Tibial nerve (tissue), 3 donors: ENCODE measurements around the gene ARID5B.

Experiments
- POLR2A ChIP-seq, 2 donors: fragments of 450-650 bp; IDR thresholded peaks; one replicate each; pipeline ENCODE4 v1.6.1; 2017; ENCODE audit warnings: antibody characterized with exemption in 2 of 2, mild to moderate bottlenecking in 2 of 2, moderate library complexity in 2 of 2
- TF ChIP-seq, protein P1 (sequence below), 5 experiments: fragments of 200-600 bp in 3 of 5; fragments of 450-650 bp in 2 of 5; sonication (generic) in 3 of 5; IDR thresholded peaks; one replicate each; pipeline ENCODE4 v1.5.1; 2016 to 2019; ENCODE audit warnings: antibody characterized with exemption in 5 of 5, mild to moderate bottlenecking in 3 of 5, moderate library complexity in 2 of 5

DNA sequence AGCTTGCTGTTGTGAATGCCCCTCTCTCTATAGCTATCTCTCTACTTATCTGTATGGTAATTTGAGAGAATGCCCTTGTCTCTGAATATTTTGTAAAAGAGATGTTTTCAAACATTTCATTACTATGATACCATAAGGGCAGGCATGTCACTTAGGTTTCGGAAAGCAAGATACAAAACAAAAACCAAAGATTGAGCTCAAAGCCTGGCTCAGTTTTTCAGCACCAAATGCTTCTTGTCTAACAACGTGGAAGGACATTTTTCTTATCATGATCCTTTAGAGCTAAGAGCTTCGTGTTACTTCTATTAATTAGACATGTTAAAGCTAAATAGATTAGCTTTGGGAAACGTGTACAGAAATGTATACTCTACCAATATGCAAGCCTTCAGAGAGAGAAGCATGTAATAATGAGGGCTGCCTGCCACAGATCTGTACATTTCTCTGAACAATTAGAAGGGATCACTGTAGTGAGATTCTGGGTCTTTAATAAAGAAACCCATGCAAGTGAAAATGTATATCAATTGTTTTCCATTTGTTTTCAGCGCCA lies 148.9 kb downstream of the ARID5B start:
- TF ChIP-seq, protein P1, sequence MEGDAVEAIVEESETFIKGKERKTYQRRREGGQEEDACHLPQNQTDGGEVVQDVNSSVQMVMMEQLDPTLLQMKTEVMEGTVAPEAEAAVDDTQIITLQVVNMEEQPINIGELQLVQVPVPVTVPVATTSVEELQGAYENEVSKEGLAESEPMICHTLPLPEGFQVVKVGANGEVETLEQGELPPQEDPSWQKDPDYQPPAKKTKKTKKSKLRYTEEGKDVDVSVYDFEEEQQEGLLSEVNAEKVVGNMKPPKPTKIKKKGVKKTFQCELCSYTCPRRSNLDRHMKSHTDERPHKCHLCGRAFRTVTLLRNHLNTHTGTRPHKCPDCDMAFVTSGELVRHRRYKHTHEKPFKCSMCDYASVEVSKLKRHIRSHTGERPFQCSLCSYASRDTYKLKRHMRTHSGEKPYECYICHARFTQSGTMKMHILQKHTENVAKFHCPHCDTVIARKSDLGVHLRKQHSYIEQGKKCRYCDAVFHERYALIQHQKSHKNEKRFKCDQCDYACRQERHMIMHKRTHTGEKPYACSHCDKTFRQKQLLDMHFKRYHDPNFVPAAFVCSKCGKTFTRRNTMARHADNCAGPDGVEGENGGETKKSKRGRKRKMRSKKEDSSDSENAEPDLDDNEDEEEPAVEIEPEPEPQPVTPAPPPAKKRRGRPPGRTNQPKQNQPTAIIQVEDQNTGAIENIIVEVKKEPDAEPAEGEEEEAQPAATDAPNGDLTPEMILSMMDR (IDR thresholded peaks at IDR 0.05) = no peak
- no peak for TF ChIP-seq POLR2A (IDR thresholded peaks at IDR 0.05)
